ENCODE measurements around the gene PLA2G10.
"Not testable (repeated sequence)": the region's sequence is repeated elsewhere in the genome, so short reads cannot be mapped to it uniquely, and the experiment has no call there.

Gene PLA2G10

GRCh38 chr16:14694129-14694528 lies at the start of gene PLA2G10:
PLA2G10 (minus strand) TSS chr16:14694308; CDS start chr16:14694229, 79 bp downstream.
- not testable (repeated sequence) for H3K27me3 ChIP-seq (ENCODE audit: insufficient read depth, insufficient read length); H3K9me3 ChIP-seq (ENCODE audit: insufficient read depth, low read length); DNase-seq (ENCODE audit: low read depth, low spot score); H3K36me3 ChIP-seq (ENCODE audit: insufficient read depth, insufficient read length, low read length); H3K4me3 ChIP-seq (ENCODE audit: insufficient read length, low read depth); H3K9ac ChIP-seq (ENCODE audit: insufficient read length, low read depth); H3K4me1 ChIP-seq (ENCODE audit: insufficient read depth, insufficient read length)

- not testable (repeated sequence) for H3K9ac ChIP-seq (ENCODE audit: insufficient read length, low read depth); H3K36me3 ChIP-seq (ENCODE audit: insufficient read depth, insufficient read length, low read length); H3K27me3 ChIP-seq (ENCODE audit: insufficient read depth, insufficient read length); H3K9me3 ChIP-seq (ENCODE audit: insufficient read depth, low read length); DNase-seq (ENCODE audit: low read depth, low spot score); H3K4me1 ChIP-seq (ENCODE audit: insufficient read depth, insufficient read length); H3K4me3 ChIP-seq (ENCODE audit: insufficient read length, low read depth)
These were observed 48.4 kb upstream of the PLA2G10 start, which contains the start of gene NPIPA2 for GRCh38 chr16:14742273-14743128. NPIPA2 (plus strand) TSS chr16:14742533; CDS start chr16:14748066, 5,533 bp downstream.

GRCh38 chr16:14741794-14742193 lies 47.7 kb upstream of the PLA2G10 start:
- H3K36me3 ChIP-seq (ENCODE audit: insufficient read depth, insufficient read length, low read length); H3K9ac ChIP-seq (ENCODE audit: insufficient read length, low read depth); H3K9me3 ChIP-seq (ENCODE audit: insufficient read depth, low read length); H3K27me3 ChIP-seq (ENCODE audit: insufficient read depth, insufficient read length); H3K4me3 ChIP-seq (ENCODE audit: insufficient read length, low read depth); DNase-seq (ENCODE audit: low read depth, low spot score); H3K4me1 ChIP-seq (ENCODE audit: insufficient read depth, insufficient read length): not testable (repeated sequence)

GRCh38 chr16:14740832-14741385 lies 46.8 kb upstream of the PLA2G10 start:
- not testable (repeated sequence) for H3K4me3 ChIP-seq (ENCODE audit: insufficient read length, low read depth); DNase-seq (ENCODE audit: low read depth, low spot score); H3K4me1 ChIP-seq (ENCODE audit: insufficient read depth, insufficient read length); H3K27me3 ChIP-seq (ENCODE audit: insufficient read depth, insufficient read length); H3K9me3 ChIP-seq (ENCODE audit: insufficient read depth, low read length); H3K9ac ChIP-seq (ENCODE audit: insufficient read length, low read depth); H3K36me3 ChIP-seq (ENCODE audit: insufficient read depth, insufficient read length, low read length)

- H3K4me1 ChIP-seq (ENCODE audit: insufficient read depth, insufficient read length); DNase-seq (ENCODE audit: low read depth, low spot score); H3K4me3 ChIP-seq (ENCODE audit: insufficient read length, low read depth); H3K36me3 ChIP-seq (ENCODE audit: insufficient read depth, insufficient read length, low read length); H3K27me3 ChIP-seq (ENCODE audit: insufficient read depth, insufficient read length); H3K9ac ChIP-seq (ENCODE audit: insufficient read length, low read depth); H3K9me3 ChIP-seq (ENCODE audit: insufficient read depth, low read length): not testable (repeated sequence)
These were observed 39.1 kb upstream of the PLA2G10 start for GRCh38 chr16:14733233-14733632.

GRCh38 chr16:14703156-14704011 lies 9.3 kb upstream of the PLA2G10 start, which contains the start of gene NPIPA3:
NPIPA3 (plus strand) TSS chr16:14703411; CDS start chr16:14708944, 5,533 bp downstream.
- H3K4me1 ChIP-seq (ENCODE audit: insufficient read depth, insufficient read length); H3K4me3 ChIP-seq (ENCODE audit: insufficient read length, low read depth); H3K9me3 ChIP-seq (ENCODE audit: insufficient read depth, low read length); H3K27me3 ChIP-seq (ENCODE audit: insufficient read depth, insufficient read length); H3K9ac ChIP-seq (ENCODE audit: insufficient read length, low read depth); DNase-seq (ENCODE audit: low read depth, low spot score); H3K36me3 ChIP-seq (ENCODE audit: insufficient read depth, insufficient read length, low read length): not testable (repeated sequence)

- H3K4me3 ChIP-seq (ENCODE audit: insufficient read length, low read depth); H3K36me3 ChIP-seq (ENCODE audit: insufficient read depth, insufficient read length, low read length); H3K27me3 ChIP-seq (ENCODE audit: insufficient read depth, insufficient read length); H3K9me3 ChIP-seq (ENCODE audit: insufficient read depth, low read length); H3K9ac ChIP-seq (ENCODE audit: insufficient read length, low read depth); H3K4me1 ChIP-seq (ENCODE audit: insufficient read depth, insufficient read length); DNase-seq (ENCODE audit: low read depth, low spot score): not testable (repeated sequence)
These were observed 8.6 kb upstream of the PLA2G10 start for GRCh38 chr16:14702672-14703071.

GRCh38 chr16:14701859-14702258 lies 7.8 kb upstream of the PLA2G10 start:
- not testable (repeated sequence) for H3K36me3 ChIP-seq (ENCODE audit: insufficient read depth, insufficient read length, low read length); H3K4me3 ChIP-seq (ENCODE audit: insufficient read length, low read depth); H3K4me1 ChIP-seq (ENCODE audit: insufficient read depth, insufficient read length); H3K9me3 ChIP-seq (ENCODE audit: insufficient read depth, low read length); H3K9ac ChIP-seq (ENCODE audit: insufficient read length, low read depth); DNase-seq (ENCODE audit: low read depth, low spot score); H3K27me3 ChIP-seq (ENCODE audit: insufficient read depth, insufficient read length)

GRCh38 chr16:14685870-14686793 lies 8.0 kb downstream of the PLA2G10 start:
- not testable (repeated sequence) for H3K9me3 ChIP-seq (ENCODE audit: insufficient read depth, low read length); H3K4me3 ChIP-seq (ENCODE audit: insufficient read length, low read depth); H3K27me3 ChIP-seq (ENCODE audit: insufficient read depth, insufficient read length); H3K4me1 ChIP-seq (ENCODE audit: insufficient read depth, insufficient read length); H3K36me3 ChIP-seq (ENCODE audit: insufficient read depth, insufficient read length, low read length); H3K9ac ChIP-seq (ENCODE audit: insufficient read length, low read depth); DNase-seq (ENCODE audit: low read depth, low spot score)

Measured in NT2/D1 (cell line).